GM12872 (cell line): ENCODE measurements around the gene PPM1F.

Experiments used
- TF ChIP-seq, protein P1 (sequence below): IDR thresholded peaks from 3 replicates; pipeline ENCODE4 v1.5.1; 2011; ENCODE audit warnings: low read depth, mild to moderate bottlenecking, low read length, moderate library complexity; ENCODE audit not compliant: insufficient read depth

The PPM1F gene

DNA sequence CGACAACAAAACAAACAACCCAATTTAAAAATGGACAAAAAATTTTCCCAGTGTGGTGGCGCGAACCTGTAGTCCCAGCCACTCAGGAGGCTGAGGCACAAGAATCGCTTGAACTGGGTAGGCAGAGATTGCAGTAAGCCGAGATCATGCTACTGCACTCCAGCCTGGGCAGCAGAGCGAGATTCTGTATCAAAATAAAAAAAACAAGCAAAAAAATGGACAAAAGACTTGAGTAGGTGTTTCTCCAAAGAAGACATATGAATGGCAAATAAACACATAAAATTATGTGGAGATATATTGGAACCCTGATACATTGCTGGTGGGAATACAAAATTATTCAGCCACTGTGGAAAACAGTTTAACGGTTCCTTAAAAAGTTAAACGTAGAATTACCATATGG, 57.8 kb downstream of the PPM1F start:
- TF ChIP-seq, protein P1, sequence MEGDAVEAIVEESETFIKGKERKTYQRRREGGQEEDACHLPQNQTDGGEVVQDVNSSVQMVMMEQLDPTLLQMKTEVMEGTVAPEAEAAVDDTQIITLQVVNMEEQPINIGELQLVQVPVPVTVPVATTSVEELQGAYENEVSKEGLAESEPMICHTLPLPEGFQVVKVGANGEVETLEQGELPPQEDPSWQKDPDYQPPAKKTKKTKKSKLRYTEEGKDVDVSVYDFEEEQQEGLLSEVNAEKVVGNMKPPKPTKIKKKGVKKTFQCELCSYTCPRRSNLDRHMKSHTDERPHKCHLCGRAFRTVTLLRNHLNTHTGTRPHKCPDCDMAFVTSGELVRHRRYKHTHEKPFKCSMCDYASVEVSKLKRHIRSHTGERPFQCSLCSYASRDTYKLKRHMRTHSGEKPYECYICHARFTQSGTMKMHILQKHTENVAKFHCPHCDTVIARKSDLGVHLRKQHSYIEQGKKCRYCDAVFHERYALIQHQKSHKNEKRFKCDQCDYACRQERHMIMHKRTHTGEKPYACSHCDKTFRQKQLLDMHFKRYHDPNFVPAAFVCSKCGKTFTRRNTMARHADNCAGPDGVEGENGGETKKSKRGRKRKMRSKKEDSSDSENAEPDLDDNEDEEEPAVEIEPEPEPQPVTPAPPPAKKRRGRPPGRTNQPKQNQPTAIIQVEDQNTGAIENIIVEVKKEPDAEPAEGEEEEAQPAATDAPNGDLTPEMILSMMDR, result no peak

DNA sequence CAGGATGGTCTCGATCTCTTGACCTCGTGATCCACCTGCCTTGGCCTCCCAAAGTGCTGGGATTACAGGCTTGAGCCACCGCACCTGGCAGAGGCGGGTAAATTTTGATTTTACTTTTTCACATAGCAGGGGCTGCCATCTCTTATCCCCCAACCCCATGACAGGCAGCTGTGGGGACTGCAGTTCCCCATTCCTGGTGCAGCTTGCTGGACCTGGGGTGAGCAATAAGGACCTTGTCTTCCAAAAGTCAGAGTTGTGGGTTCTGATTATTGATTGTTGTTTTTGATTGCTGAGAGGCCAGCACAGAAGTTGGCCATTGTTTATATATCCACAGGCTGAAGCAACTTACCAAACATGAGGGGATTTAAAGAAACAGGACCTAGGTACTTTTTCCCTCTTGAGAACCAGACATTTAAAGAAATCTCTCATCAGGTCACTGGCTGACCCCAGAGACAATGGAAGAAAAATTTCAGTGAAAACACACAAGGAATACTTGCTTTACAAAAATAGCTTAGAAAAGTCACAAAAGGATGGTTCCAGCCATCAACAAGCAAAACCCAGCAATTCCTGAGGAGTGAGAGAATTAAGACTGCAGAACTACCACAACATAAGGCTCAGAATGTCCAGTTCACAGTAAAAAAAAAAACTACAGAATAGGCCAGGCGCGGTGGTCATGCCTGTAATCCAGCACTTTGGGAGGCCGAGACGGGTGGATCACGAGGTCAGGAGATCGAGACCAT, 63.2 kb downstream of the PPM1F start:
- TF ChIP-seq, protein P1, result no peak

DNA sequence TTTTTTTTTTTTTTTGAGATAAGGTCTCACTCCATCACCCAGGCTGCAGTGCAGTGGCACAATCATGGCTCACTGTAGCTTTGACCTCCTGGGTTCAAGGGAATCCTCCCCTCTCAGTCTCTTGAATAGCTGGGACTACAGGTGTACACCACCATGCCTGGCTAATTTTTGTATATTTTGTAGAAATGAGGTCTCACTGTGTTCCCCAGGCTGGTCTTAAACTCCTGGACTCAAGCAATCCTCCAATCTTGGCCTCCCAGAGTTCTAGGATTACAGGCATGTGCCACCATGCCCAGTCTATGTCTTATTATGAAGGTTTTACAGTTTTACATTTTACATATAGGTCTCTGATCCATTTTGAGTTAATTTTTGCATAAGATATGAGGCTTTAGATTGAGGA, 64.8 kb downstream of the PPM1F start:
- TF ChIP-seq, protein P1, result no peak

DNA sequence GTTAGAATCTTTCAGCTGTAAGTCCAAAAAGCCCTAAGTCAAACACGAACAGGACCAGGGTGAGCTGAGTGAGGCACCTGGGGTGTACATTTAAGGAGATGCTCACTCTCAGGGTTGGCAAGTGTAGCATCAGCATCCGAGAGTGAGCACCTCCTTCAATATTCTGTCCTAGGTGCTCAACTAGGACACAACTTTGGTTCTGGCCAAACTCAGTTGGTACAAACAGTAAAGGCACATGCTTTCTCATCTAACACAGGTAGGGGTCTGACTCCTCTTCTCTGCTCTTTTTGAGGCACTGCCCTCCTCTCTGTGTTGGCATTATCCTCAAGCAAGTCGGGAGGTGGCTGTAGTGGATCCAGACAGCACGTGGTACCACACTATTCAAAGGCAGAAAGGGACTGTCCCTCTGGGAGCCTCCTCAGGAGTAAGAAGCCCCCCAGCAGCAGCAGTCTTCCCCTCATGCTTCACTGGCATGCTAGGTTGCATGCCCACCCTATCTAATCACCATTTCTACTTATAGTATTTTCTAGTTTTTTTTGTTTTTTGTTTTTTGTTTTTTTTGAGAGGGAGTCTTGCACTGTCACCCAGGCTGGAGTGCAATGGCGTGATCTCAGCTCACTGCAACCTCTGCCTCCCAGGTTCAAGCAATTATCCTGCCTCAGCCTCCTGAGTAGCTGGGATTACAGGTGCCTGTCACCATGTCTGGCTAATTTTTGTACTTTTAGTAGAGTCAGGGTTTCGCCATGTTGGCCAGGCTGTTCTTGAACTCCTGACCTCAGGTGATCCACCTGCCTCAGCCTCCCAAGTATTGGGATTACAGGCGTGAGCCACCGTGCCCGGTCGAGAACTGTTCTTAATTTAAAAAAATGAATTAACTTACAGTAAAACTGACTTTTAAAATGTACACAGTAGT, 70.6 kb downstream of the PPM1F start:
- TF ChIP-seq, protein P1, result no peak

DNA sequence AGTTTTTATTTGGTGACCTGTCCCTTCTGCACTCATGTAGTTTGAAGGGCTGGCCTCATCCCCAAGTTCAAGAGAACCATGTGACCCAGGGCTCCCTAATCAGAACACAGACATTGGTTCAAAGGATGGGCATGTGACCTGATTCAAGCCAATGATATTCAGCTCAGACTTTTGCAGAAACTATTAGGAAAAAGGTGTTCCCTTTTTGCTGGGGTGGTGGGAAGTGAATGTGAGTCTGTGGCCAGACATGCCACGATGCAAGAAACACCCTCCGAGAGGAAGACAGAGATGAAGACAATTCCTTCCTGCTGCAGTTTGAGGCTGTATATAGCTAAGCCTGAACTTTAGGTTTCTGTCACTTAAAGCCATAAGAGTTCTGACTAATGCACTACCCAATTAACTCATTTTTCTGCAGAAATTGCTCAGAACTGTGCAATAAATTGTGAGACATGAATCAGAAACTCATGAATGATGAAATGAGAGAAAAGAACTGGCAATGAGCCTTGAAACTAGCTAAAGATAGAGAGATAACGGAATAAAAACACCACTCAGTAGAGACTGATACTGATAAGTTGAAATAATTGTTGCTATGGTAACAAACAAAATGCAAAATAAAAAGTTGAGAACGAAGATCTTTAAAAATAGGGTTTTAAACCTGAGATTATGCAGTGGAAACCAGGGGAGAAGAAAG, 76.0 kb downstream of the PPM1F start:
- TF ChIP-seq, protein P1, result no peak

DNA sequence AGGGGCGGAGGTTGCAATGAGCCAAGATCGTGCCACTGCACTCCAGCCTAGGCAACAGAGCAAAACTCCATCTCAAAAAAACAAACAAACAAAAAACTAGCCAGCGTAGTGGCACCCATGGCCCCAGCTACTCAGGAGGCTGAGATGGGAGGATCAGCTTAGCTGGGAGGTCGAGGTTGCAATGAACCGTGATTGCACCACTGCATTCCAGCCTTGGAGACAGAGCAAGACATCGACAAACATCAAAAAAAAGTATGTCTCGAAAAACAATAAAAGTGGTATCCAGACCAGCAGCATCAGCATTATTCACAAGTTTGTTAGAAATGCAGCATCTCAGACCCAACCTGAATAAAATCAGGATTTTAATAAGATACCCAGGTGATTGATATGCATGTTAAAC, 79.0 kb downstream of the PPM1F start:
- TF ChIP-seq, protein P1, result no peak
